Activated T-helper 1 cell treated with anti-CD3 and anti-CD28 coated beads, Interleukin-12 subunit alpha, Interleukin-12 subunit beta, Interleukin-2, Interleukin-4 antibody, amounts not matched to agents 30 ng/mL and 10 ng/mL and 1 ng/mL, durations not matched to agents 14 hours and 24 hours and 36 hours (primary cell): ENCODE results near the gene PKHD1. TPM values are rescaled to one million over a fixed set of nuclear protein-coding genes. Genes with fewer than 3 reads are reported as not detected.

ENCODE experiments used
- DNase-seq: peaks from one replicate; pipeline ENCODE4 v3.0.0; 2021; ENCODE audit warnings: low spot score
- H3K27ac Mint-ChIP-seq: one replicate; pipeline ENCODE4 v1.8.0; 2021; ENCODE audit warnings: mild to moderate bottlenecking, mixed read lengths
- H3K27me3 Mint-ChIP-seq: one replicate; pipeline ENCODE4 v1.8.0; 2022; ENCODE audit warnings: mild to moderate bottlenecking, moderate library complexity, mixed read lengths; ENCODE audit not compliant: insufficient read depth
- H3K36me3 Mint-ChIP-seq: one replicate; pipeline ENCODE4 v1.8.0; 2021; ENCODE audit warnings: low read depth, mixed read lengths
- H3K4me1 Mint-ChIP-seq: one replicate; pipeline ENCODE4 v1.8.0; 2021; ENCODE audit warnings: low read depth, mixed read lengths
- H3K4me3 Mint-ChIP-seq: one replicate; pipeline ENCODE4 v1.8.0; 2021; ENCODE audit warnings: mild to moderate bottlenecking, moderate library complexity, mixed read lengths
- H3K9me3 Mint-ChIP-seq: one replicate; pipeline ENCODE4 v1.8.0; 2021; ENCODE audit warnings: mixed read lengths
- intact Hi-C: fragments of 100-400 bp; cut with micrococcal nuclease; formaldehyde crosslinking; loops from one replicate; pipeline ENCODE4 v1.15.1; 2024
- total RNA-seq: library from RNA; stranded (reverse); gene quantifications from 2 replicates; pipeline ENCODE4 v1.2.3, GENCODE V29; 2022

Gene PKHD1
- total RNA-seq, 1 donor from 2014 or later, result not detected

DNA sequence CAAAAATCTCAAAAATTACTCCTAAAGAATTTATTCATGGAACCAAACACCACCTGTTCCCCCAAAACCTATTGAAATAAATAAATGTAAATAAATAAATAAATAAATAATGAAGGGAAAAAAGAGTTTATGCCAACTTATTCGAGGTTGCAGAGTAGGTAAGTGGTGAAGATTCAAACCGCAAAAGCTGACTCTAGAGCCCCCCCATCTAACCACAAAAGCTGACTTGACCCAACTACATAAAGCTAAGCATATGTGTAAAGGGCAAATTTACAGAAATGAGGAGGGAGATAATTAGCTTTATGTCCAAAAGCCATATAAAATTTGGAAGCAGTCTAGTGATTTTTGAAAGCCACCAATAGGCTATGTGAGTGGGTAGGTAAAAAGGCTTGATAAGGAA lies 486.9 kb downstream of the PKHD1 start:
- intact Hi-C loops, result no loop called here
- Mint-ChIP-seq H3K9me3 (peaks cover 14% of the 10 kb centered on the region), H3K4me1 (no peaks in the 10 kb centered on the region), H3K4me3 (no peak overlapping the region), H3K36me3 (peaks cover 2% of the 10 kb centered on the region), H3K27ac (no peak overlapping the region), H3K27me3 (peaks cover 3% of the 10 kb centered on the region)
- DNase-seq, result no peak

GRCh38 chr6:51598171-51598570 lies 489.2 kb downstream of the PKHD1 start:
- peaks cover 2% of the 10 kb centered on the region for H3K36me3 Mint-ChIP-seq
- peaks cover 14% of the 10 kb centered on the region for H3K9me3 Mint-ChIP-seq
- intact Hi-C loops, result no loop called here
- no peak overlapping the region for H3K27ac Mint-ChIP-seq
- no peak overlapping the region for H3K4me3 Mint-ChIP-seq
- peaks cover 3% of the 10 kb centered on the region for H3K27me3 Mint-ChIP-seq
- DNase-seq, result no peak
- H3K4me1 Mint-ChIP-seq, result no peaks in the 10 kb centered on the region

- no peak for DNase-seq
- peaks cover 14% of the 10 kb centered on the region for H3K9me3 Mint-ChIP-seq
These were observed 492.4 kb downstream of the PKHD1 start for GRCh38 chr6:51594981-51595380.

DNA sequence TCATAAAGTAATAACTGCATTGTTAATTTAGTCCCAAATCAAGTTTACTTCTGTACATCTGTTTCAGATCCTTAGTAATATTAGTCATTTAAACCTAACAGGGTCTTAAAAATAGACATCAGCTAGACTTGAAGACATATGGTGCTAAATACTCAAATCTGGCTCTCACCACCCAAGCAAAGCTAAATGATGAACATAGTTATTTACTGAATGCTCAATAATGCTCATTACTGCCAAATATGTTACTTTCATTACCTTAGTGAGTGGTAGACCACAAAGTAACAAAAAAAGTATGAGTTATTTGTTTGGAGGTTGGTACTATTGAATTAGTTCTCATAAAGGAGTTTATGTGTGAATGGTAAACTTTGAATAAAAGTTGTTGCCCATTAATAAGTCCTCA lies 502.1 kb downstream of the PKHD1 start:
- H3K4me1 Mint-ChIP-seq, result no peaks in the 10 kb centered on the region
- H3K9me3 Mint-ChIP-seq, result no peaks in the 10 kb centered on the region
- no peak overlapping the region for H3K27ac Mint-ChIP-seq
- intact Hi-C loops, result no loop called here
- no peak for DNase-seq
- H3K27me3 Mint-ChIP-seq, result no peaks in the 10 kb centered on the region
- H3K4me3 Mint-ChIP-seq, result no peak overlapping the region
- H3K36me3 Mint-ChIP-seq, result no peaks in the 10 kb centered on the region

More at GRCh38 chr6:51594981-51595380, 492.4 kb downstream of the PKHD1 start:
- no peak overlapping the region for H3K27ac Mint-ChIP-seq
- no peaks in the 10 kb centered on the region for H3K27me3 Mint-ChIP-seq
- intact Hi-C loops, result no loop called here
- H3K4me1 Mint-ChIP-seq, result no peaks in the 10 kb centered on the region
- H3K36me3 Mint-ChIP-seq, result peaks cover 2% of the 10 kb centered on the region
- no peak overlapping the region for H3K4me3 Mint-ChIP-seq

- no peaks in the 10 kb centered on the region for H3K9me3 Mint-ChIP-seq
- intact Hi-C loops, result no loop called here
- H3K27ac Mint-ChIP-seq, result no peak overlapping the region
- no peaks in the 10 kb centered on the region for H3K4me1 Mint-ChIP-seq
- DNase-seq, result no peak
- no peak overlapping the region for H3K4me3 Mint-ChIP-seq
- H3K27me3 Mint-ChIP-seq, result no peaks in the 10 kb centered on the region
- H3K36me3 Mint-ChIP-seq, result no peaks in the 10 kb centered on the region
These were observed 503.2 kb downstream of the PKHD1 start for GRCh38 chr6:51584163-51584562.

DNA sequence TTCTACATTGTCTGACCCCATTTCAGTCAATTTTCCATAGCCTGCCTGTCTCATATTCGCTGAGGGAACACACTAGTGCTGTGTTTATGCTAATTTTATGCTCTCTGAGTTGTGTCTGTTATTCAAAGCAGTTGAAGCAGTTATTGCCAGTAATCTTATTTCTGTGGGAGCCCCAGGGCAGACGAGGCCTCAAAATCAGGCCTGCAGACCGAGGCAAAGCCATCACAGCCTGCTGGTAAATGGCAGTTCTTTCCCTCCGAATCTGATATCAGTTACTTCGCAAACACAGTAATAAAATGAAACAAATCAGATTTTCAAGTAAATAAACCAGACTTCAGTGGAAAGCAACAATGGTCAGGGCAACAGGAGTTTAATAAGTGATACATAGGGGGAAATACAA lies 508.4 kb downstream of the PKHD1 start:
- Mint-ChIP-seq H3K27ac (no peak overlapping the region), H3K36me3 (no peaks in the 10 kb centered on the region), H3K4me1 (no peaks in the 10 kb centered on the region), H3K27me3 (no peaks in the 10 kb centered on the region), H3K4me3 (no peak overlapping the region), H3K9me3 (peaks cover 7% of the 10 kb centered on the region)
- no peak for DNase-seq
- intact Hi-C loops, result no loop called here

DNA sequence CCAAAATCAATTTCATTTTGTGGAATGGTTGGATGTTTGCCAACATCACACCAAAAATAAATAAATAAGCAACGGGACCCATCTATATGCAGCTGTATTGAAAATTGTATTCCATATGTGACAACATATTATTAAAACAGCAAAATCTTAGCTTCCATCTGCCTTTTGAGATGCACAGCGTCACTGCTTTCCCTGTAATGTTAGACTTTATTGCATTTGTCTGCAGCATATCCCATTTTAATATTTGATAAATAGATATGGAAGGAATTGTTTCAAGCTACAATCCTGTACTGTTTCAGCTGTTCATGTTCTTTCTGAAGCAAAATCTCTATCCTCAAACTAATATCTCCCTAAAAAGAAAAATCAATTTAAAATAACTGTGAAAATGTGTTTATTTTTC lies 509.1 kb downstream of the PKHD1 start:
- no peak for DNase-seq
- Mint-ChIP-seq H3K27me3 (no peaks in the 10 kb centered on the region), H3K27ac (no peak overlapping the region), H3K9me3 (peaks cover 7% of the 10 kb centered on the region), H3K4me3 (no peak overlapping the region), H3K36me3 (no peaks in the 10 kb centered on the region), H3K4me1 (no peaks in the 10 kb centered on the region)
- intact Hi-C loops, result no loop called here

DNA sequence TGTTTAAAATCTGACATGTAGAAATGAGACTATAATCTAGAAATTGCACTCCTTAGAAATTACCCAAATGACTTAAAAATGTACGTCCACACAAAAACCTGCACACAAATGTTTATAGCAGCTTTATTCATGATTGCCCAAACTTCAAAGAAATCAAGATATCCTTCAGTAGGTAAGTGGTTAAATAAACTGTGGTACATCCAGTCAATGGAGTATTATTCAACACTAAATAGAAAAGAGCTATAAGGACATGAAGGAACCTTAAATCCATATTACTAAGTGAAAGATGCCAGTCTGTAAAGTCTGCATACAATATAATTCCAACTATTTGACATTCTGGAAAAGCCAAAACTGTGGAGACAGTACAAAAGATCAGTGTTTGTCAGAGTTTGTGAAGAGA lies 513.4 kb downstream of the PKHD1 start:
- Mint-ChIP-seq H3K9me3 (peaks cover 7% of the 10 kb centered on the region), H3K36me3 (no peaks in the 10 kb centered on the region), H3K27me3 (peaks cover 2% of the 10 kb centered on the region), H3K4me1 (no peaks in the 10 kb centered on the region), H3K4me3 (no peak overlapping the region), H3K27ac (no peak overlapping the region)
- intact Hi-C loops, result no loop called here
- no peak for DNase-seq

- Mint-ChIP-seq H3K9me3 (peaks cover under 1% of the 10 kb centered on the region), H3K36me3 (no peaks in the 10 kb centered on the region), H3K4me1 (no peaks in the 10 kb centered on the region), H3K27me3 (peaks cover 2% of the 10 kb centered on the region), H3K27ac (no peak overlapping the region), H3K4me3 (no peak overlapping the region)
- no peak for DNase-seq
- intact Hi-C loops, result no loop called here
These were observed 516.2 kb downstream of the PKHD1 start for GRCh38 chr6:51571168-51571567.

GRCh38 chr6:51570168-51570921 lies 517.1 kb downstream of the PKHD1 start:
- Mint-ChIP-seq H3K4me1 (no peaks in the 10 kb centered on the region), H3K27me3 (peaks cover 2% of the 10 kb centered on the region), H3K4me3 (no peak overlapping the region), H3K36me3 (no peaks in the 10 kb centered on the region), H3K27ac (no peak overlapping the region), H3K9me3 (no peaks in the 10 kb centered on the region)
- intact Hi-C loops, result no loop called here
- no peak for DNase-seq

DNA sequence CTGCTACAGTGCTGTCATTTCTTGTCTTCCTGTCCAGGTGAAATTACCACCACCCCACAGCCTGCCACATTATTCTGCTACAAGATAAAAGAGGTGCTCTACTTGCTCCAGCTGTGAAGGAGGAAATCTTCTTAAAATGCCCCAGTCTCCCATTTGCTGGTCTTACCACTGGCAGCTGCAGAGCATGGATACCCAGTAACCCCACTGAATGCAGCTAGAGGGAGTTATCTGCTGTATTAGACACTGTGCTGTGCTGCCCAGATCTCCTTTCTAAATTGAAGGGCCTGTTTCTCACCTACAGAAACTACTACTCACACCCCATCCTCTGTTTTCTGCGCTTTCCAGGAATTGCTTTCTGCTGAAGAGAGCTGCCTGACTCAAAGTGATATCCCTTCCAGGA lies 517.8 kb downstream of the PKHD1 start:
- H3K36me3 Mint-ChIP-seq, result no peaks in the 10 kb centered on the region
- no peaks in the 10 kb centered on the region for H3K9me3 Mint-ChIP-seq
- H3K27ac Mint-ChIP-seq, result no peak overlapping the region
- no peak overlapping the region for H3K4me3 Mint-ChIP-seq
- intact Hi-C loops, result no loop called here
- DNase-seq, result no peak
- peaks cover 2% of the 10 kb centered on the region for H3K27me3 Mint-ChIP-seq
- H3K4me1 Mint-ChIP-seq, result no peaks in the 10 kb centered on the region

- H3K4me1 Mint-ChIP-seq, result no peaks in the 10 kb centered on the region
- H3K36me3 Mint-ChIP-seq, result no peaks in the 10 kb centered on the region
- no peak overlapping the region for H3K4me3 Mint-ChIP-seq
- H3K27me3 Mint-ChIP-seq, result peaks cover 2% of the 10 kb centered on the region
- DNase-seq, result no peak
- no peaks in the 10 kb centered on the region for H3K9me3 Mint-ChIP-seq
- intact Hi-C loops, result no loop called here
- no peak overlapping the region for H3K27ac Mint-ChIP-seq
These were observed 518.6 kb downstream of the PKHD1 start for GRCh38 chr6:51568771-51569170.

GRCh38 chr6:51565472-51565871 lies 521.9 kb downstream of the PKHD1 start:
- Mint-ChIP-seq H3K4me1 (peaks cover 6% of the 10 kb centered on the region), H3K36me3 (no peaks in the 10 kb centered on the region), H3K27me3 (peaks cover 2% of the 10 kb centered on the region), H3K9me3 (no peaks in the 10 kb centered on the region), H3K4me3 (no peak overlapping the region), H3K27ac (no peak overlapping the region)
- intact Hi-C loops, result no loop called here
- no peak for DNase-seq
